ENCODE results near the gene NAGS.
"Not testable (repeated sequence)": the region's sequence is repeated elsewhere in the genome, so short reads cannot be mapped to it uniquely, and the experiment has no call there.

Gene NAGS

GRCh38 chr17:44008205-44008909 lies 3.9 kb downstream of the NAGS start:
- DNase-seq = no peak

DNA sequence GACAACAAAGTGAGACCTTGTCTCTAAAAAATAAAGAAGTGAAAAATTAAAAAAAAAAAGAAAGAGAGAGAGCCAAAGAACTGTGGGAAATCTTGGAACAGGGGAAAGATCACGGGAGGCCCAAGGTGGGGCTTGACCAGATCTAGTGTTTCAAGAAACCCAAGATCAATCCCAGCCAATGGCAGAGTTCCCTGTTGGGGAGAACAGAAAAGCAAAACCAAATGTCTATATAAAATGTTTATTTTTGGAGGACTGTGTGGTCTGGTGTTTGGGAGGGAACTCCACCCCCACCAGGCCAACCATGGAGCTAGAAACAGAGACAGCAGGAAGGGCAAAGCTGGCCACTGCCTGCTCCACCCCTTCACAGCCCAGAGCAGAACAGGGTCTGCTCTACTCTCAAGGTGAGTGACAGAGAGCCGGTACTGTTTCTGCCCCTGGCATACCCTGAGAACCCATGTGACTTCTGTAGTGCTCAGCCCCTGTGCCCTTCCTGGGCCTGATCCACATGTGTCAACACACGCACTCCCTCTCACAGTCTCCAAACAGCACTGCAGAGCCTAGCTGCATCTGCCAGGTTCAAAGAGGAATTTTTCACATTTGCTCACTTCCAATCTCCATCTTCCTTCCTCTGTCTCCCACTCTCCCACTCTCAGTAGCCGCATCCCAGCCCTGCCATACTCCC lies 6.7 kb downstream of the NAGS start:
- no peak for DNase-seq

DNA sequence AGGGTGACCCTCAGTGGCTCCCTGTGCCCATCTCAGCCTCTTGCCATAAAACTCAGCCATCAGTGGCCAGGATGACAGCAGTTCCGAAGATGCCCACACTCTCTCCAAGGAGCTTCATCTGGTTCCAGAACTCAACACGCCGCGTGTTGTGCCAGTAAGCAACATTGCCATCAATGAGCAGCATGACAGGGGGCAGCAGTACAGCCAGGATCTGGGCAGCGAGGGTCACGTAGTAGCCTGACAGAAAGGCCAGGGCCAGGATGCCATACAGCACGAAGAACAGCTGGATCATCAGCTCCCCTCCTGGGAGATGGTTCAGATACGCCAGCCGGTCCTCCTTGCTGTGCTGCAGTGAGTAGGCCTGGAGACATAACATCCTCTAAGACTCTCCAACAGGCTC lies 7.5 kb downstream of the NAGS start:
- DNase-seq = no peak

DNA sequence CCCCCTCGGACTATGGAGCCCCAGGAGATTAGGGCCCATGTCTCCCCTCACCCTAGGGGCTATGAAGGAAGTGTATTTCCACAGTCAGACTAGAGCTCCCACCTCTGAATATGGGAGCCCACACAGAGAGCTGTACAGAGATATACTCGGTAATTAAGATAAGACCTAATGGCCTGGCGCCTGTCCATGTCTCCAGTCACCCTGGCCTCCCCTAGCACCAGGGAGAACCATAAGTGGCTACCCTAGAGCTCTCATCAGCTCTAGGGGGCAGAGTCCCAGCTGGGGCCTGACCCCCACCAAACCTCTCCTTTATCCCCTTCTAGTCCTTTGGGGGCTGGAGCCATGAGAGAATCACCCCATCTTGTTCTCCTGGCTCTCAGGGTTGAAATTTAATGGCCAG lies 8.0 kb downstream of the NAGS start:
- no peak for DNase-seq

GRCh38 chr17:44012874-44013273 lies 8.5 kb downstream of the NAGS start:
- no peak for DNase-seq

- DNase-seq = no peak
These were observed 9.7 kb downstream of the NAGS start for GRCh38 chr17:44014133-44014436.

- peak; percentile 86 for DNase-seq
These were observed 10.2 kb downstream of the NAGS start, which contains the start of gene TMEM101 for GRCh38 chr17:44014437-44015172. Gene TMEM101, minus strand, starts transcription at chr17:44014963. Its CDS starts 11 bp downstream, at chr17:44014952.

DNA sequence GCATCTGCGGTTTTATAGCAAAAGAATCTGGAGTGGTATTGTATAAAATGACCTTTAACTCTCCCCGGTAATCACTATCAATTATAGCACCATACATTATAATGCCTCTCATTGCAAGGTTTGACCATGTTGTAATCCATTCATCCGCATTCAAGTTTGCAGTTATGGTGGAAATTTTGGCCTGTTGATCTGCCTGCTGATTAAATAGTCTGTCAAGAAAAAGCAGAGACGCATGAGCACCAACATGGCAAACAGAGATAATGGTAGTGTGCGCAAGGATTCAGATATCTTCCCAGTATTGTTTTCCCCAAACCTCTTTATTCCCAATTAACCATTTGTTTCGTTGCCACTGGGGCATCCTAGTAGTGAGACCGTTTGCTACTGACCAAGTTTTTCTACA lies 16.8 kb downstream of the NAGS start:
- DNase-seq = not testable (repeated sequence)

DNA sequence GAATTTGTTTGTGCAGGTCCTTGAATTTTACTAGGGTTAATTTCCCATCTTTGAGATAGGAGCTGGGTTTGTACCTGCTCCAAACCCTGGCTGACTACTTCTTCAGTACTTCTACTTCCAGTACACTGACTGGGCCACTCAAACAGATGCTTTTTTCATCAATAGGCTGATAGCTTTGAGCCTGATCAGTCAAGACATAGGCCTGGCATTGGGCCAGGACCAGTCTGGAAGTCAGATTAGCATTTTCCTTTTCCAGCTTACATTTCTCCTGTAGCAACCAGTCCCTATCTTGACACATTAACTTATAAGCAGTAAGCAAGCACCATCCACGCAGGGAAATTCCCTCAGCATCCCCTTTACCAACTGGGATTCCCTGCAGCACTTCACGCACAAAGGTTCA lies 17.8 kb downstream of the NAGS start:
- DNase-seq = no peak

DNA sequence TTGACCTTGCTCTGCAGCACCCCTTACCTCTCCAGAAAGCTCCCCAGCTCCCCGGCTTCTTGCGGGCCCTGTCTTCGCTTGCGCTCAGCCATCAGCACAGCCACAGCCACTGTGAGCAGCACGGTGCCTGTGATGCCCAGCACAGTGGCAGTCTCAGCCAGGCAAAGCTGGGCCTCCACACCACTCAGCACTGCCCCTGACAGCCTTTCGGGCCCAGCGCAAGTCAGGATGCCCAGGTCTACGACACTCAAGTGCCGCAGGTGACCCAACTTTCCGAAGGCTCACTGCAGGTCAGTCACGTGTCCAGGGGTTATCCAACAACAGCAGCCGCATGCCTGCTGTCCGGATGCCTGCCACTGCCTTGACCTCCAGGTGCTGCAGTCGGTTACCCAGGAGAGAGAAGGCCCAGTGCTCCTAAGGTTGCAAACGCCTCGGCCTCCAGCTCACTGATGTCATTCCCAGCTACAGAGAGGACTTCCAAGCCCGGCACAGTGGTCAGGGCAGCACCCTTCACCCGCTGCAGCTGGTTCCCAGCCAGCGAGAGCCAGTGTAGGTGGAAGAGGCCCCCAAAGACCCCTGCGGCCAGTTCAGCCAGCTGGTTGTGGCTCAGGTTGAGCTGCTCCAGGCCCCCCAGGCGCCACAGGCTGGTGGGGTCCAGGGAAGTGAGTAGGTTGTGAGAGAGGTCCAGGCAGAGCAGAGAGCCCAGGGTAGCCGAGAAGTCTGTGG lies 19.3 kb downstream of the NAGS start:
- DNase-seq = no peak

DNA sequence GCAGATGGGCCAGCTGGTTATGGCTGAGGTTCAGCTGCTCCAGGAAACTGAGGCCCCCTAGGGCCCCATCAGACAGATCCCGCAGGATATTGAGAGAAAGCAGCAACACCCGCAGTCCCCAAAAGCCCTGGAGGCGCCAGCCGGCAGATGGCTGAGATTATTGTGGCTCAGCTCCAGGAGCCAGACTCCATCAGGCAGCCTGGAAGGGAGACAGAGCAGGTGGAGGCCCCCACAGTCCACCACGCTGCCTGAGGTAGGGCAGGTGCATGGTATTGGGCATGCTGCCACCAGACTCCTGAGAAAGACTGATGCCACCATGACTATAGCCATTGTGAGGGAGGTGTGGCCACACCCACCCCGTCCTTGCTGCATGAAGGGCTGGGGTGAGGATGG lies 19.8 kb downstream of the NAGS start:
- no peak for DNase-seq

DNA sequence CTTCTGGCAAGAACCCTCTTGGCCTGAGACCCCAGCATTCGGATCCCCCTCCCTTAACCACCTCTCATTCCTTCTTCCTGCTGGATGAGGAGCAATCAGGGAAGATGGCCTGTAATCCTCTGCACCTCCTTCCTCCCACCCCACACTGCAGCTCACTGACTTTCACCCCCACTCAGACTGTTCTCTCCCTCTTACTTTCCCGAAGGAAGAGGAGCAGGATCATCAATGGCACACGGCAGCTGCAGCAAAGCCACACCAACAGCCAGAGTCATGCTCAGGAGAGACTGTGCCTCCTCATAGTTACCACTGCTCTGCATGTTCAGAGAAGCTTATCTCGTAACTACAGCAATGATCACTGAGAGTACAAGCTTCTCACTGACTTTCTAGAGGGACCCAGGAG lies 20.4 kb downstream of the NAGS start:
- DNase-seq = no peak

DNA sequence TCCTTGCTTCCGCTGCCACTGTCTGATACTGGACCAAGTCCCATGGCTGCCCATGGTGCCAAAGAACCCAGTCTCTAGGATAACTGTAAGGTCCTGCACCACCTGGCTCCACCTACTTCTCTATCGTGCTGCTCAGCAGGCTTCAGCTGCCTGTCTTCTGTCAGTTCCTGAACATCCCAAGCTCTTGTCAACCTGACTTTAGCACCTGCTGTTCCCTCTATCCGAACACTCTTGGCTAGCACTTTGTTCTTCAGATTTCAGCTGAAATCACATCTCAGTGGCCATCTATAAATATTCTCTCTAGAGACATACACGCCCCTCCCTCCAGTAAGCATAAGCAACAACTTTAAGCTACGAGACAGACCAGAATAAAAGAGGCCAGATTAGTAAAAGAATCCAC lies 25.3 kb downstream of the NAGS start:
- no peak for DNase-seq

- no peak for DNase-seq
These were observed 26.1 kb downstream of the NAGS start for GRCh38 chr17:44030482-44030881.

DNA sequence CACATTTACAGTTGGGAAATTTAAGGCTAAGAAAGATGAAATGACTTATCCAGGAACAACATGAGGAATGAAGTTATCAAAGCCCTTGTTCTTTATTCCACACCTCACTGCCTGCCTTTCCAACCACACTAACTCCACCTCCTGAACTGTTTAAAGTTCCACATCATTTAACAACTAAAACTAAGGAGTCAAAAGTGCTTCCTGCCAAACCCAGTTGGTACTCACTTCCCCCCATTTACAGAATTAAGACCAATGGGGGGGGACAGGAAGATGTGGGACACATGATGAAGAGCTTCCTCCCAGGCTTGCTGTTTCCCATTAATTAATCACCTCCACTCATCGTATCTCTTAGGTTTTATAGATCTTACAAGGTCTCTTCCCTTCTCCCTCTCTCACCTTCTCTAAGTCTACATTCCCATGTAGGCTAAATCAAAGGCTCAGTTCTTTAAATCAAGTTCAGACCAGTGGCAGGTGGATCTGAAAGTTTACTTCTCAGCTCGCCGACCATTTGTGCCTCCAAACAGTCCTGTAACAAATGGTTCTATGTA lies 29.5 kb downstream of the NAGS start:
- DNase-seq = no peak

GRCh38 chr17:44034688-44035087 lies 30.3 kb downstream of the NAGS start:
- DNase-seq = not testable (repeated sequence)

DNA sequence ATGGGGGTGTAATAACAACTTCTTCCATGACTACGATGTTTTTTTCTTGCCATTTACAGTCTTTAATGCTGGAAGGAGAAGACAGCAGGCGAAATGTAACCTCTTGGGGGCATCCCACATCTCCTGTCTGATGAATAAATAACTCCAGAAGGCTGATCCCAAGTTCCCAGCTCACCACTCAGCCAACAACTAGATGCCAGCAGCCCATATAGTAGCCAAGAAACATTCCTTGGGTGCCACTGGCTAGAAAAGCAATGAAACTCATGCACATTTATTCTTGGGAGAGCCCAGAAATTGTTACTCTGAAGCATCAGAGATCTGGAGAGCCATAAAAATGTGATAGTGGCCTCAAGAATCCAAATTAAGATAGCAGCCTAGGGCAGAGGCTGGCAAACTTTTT lies 33.0 kb downstream of the NAGS start:
- no peak for DNase-seq

DNA sequence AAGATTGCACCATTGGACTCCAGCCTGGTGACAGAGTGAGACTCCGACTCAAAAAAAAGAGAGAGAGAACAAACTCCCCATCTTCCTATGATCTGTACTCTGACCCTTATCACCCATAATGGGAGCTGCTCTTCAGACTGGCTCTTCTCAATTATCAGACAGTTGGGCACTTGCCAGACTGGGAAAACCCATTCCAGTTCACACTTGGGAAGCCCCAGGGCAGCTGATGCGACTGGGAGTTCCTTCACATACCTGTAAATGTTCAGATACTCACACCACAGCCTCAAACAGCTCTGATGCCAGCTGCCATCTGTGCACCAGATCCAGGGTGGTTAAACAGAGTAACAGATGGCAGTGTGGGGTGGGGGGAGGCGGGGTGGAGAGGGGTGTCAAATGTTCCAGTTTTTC lies 34.2 kb downstream of the NAGS start:
- DNase-seq = no peak

DNA sequence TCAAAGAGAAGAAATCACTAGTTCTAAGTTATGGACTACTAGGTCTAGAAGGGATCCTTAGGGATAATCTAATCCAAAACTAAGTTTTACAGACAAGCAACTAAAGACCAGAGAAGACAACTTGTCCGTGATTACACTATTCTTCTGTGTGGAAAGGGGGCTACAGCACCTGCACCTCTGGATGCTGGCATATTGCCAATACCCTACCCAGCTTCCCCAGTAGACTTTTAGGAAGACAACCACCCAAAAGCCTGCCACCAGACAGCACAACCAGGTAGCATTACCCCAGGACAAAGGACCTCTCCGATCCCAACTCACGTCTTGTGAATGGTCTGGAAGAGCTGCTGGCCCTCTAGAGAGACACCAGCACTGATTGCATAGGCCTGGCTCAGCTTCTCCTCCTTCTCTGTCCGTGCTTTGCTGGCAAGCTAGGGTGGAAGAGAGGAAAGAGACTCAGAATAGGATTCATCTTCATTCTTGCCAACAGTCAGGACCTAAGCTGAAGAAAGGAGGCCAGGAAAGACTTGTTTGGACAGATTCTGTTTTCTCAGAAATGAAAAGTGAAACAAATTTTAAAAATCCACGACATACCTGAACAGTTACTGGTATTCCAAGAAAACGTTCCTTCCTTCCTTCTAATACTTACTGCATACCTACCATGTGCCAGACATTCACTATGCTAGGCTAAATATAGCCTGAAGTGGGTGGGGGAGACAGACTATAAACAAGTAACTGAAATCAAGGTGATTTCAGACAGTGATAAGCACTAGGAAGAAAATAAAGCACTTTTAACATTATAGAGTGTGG lies 35.6 kb downstream of the NAGS start:
- no peak for DNase-seq

DNA sequence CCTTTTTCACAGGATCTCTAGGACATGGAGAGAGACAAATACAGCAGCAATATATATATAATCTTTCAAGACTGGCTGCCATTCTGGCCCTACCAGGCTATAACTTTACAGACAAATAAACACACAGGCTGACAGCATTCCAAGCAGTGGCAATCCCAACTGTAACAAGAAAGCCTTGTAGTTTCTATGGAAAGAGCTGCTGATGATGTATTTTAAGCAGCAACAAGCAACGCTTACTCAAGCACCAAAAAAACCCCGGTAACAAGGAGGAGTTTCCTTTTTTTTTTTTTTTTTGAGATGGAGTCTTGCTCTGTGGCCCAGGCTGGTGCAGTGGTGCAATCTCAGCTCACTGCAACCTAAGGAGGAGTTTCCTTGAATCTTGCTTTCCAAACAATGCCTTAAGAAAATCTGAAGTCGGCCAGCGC lies 38.9 kb downstream of the NAGS start:
- no peak for DNase-seq

DNA sequence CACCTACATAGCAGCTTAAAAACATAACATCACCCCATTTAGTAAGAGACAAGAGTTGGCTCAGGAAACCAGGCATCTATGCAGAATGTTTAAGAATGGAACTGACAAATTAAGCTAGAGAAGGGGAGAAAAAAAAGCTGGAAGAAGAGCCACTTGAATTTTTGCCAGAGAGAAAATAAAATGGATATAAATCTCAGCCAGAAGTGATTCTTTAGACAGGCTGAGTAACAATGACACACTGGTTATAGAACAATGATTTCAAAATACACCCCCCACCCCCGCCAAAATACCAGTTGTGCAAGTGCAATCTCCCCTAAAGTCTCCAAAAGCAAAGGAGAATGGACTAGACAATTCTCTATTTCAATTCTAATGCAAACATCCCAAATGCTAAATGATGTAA lies 39.6 kb downstream of the NAGS start:
- DNase-seq = no peak

DNA sequence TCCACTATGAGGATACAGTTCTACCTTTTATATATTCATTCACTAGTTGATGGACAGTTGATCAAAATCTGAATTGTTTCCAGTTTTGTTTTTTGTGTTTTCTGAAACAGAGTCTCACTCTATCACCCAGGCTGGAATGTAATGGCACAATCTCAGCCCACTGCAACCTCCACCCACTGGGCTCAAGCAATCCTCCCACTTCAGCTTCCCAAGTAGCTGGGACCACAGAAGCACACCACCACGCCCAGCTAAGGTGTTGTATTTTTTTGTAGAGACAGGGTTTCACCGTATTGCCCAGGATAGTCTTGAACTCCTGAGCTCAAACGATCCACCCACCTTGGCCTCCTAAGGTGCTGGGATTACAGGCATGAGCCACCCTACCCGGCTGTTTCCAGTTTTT lies 41.1 kb downstream of the NAGS start:
- DNase-seq = no peak
